ENCODE measurements around the gene PLCZ1. TPM values are rescaled to one million over a fixed set of nuclear protein-coding genes. Genes with fewer than 3 reads are reported as not detected.

The PLCZ1 gene
- total and polyA plus RNA-seq, 4 donors: 0.42 TPM; not detected in 3

GRCh38 chr12:18752280-18752920 lies 14.6 kb upstream of the PLCZ1 start:
- Histone ChIP-seq H3K9ac (ENCODE audit: low read depth in 1 of 2, low read length in 2 of 2) (no peak overlapping the region), H3K36me3 (ENCODE audit: control insufficient read depth in 4 of 4, insufficient read depth in 3 of 4, low read depth in 1 of 4, low read length in 3 of 4) (no peaks in the 10 kb centered on the region), H3K4me3 (ENCODE audit: low read depth in 1 of 3, low read length in 3 of 3) (no peak overlapping the region), H3K27ac (ENCODE audit: low read depth in 1 of 2, low read length in 2 of 2) (no peak overlapping the region), H3K27me3 (ENCODE audit: control insufficient read depth in 4 of 4, insufficient read depth in 4 of 4, low read length in 3 of 4) (no peaks in the 10 kb centered on the region), H3K9me3 (ENCODE audit: control insufficient read depth in 4 of 4, low read length in 3 of 4) (no peaks in the 10 kb centered on the region), H3K4me1 (ENCODE audit: control insufficient read depth in 4 of 4, insufficient read depth in 4 of 4, low read length in 3 of 4) (peaks cover 2 to 28% (median 21%) of the 10 kb centered on the region in 4 donors)
- WGBS: 77% methylated on average over 6 of the region's 6 CpGs
- no peak for DNase-seq (ENCODE audit: low spot score)
- TF ChIP-seq HNF4A (conservative IDR thresholded peaks at IDR 0.05): no peak
- peak; percentile 0 for TF ChIP-seq MAX (IDR thresholded peaks at IDR 0.05)

- 46% methylated on average over 2 of the region's 2 CpGs for WGBS
- Histone ChIP-seq H3K4me3 (ENCODE audit: low read depth in 1 of 3, low read length in 3 of 3) (no peak overlapping the region), H3K4me1 (ENCODE audit: control insufficient read depth in 4 of 4, insufficient read depth in 4 of 4, low read length in 3 of 4) (peaks cover 2 to 28% (median 21%) of the 10 kb centered on the region in 4 donors), H3K9me3 (ENCODE audit: control insufficient read depth in 4 of 4, low read length in 3 of 4) (no peaks in the 10 kb centered on the region), H3K36me3 (ENCODE audit: control insufficient read depth in 4 of 4, insufficient read depth in 3 of 4, low read depth in 1 of 4, low read length in 3 of 4) (no peaks in the 10 kb centered on the region), H3K27me3 (ENCODE audit: control insufficient read depth in 4 of 4, insufficient read depth in 4 of 4, low read length in 3 of 4) (no peaks in the 10 kb centered on the region), H3K9ac (ENCODE audit: low read depth in 1 of 2, low read length in 2 of 2) (no peak overlapping the region), H3K27ac (ENCODE audit: low read depth in 1 of 2, low read length in 2 of 2) (no peak overlapping the region)
- DNase-seq (ENCODE audit: low spot score): no peak
- TF ChIP-seq NR2F2 (IDR thresholded peaks at IDR 0.05) (no peak), CTCF (IDR thresholded peaks at IDR 0.05; ENCODE audit: low read depth, low read length, missing input control) (no peak), EGR1 (IDR thresholded peaks at IDR 0.05; ENCODE audit: low read depth in 2 of 2) (no peak), YY1 (IDR thresholded peaks at IDR 0.05) (peak; percentile 20), FOXA1 (IDR thresholded peaks at IDR 0.05) (no peak), REST (IDR thresholded peaks at IDR 0.05) (no peak), HNF4G (IDR thresholded peaks at IDR 0.05) (no peak), ZBTB33 (IDR thresholded peaks at IDR 0.05) (no peak), SP1 (IDR thresholded peaks at IDR 0.05) (no peak), HNF4A (conservative IDR thresholded peaks at IDR 0.05) (peak; percentile 36 to 72), GABPA (IDR thresholded peaks at IDR 0.05 in 1 of 2, conservative IDR thresholded peaks at IDR 0.05 in 1 of 2) (no peak), RXRA (IDR thresholded peaks at IDR 0.05) (peak in 1 of 2 donors; percentile 12), FOXA2 (IDR thresholded peaks at IDR 0.05) (no peak), MAX (IDR thresholded peaks at IDR 0.05) (peak; percentile 9), TAF1 (conservative IDR thresholded peaks at IDR 0.05) (no peak), ATF3 (IDR thresholded peaks at IDR 0.05) (no peak), RAD21 (IDR thresholded peaks at IDR 0.05) (no peak), JUND (IDR thresholded peaks at IDR 0.05) (no peak)
These were observed 14.1 kb upstream of the PLCZ1 start for GRCh38 chr12:18751866-18752265.
